ENCODE measurements around the gene ATXN7L3. TPM values are rescaled to one million over a fixed set of nuclear protein-coding genes. Genes with fewer than 3 reads are reported as not detected.

The ATXN7L3 gene, protein sequence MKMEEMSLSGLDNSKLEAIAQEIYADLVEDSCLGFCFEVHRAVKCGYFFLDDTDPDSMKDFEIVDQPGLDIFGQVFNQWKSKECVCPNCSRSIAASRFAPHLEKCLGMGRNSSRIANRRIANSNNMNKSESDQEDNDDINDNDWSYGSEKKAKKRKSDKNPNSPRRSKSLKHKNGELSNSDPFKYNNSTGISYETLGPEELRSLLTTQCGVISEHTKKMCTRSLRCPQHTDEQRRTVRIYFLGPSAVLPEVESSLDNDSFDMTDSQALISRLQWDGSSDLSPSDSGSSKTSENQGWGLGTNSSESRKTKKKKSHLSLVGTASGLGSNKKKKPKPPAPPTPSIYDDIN
- total RNA-seq (64.8 TPM), polyA plus RNA-seq (ENCODE audit: insufficient read depth, low read depth, low replicate concordance) (20.0 TPM)
- long read RNA-seq, donor 1, result 0 reads
- long read RNA-seq, donor 2, partial matches to known transcripts, result 0 of 2 reads
- long read RNA-seq, donor 2, other reads (novel, unspliced or antisense), result 0 of 2 reads
- long read RNA-seq, donor 3, result 0 reads
- long read RNA-seq, donor 4, partial matches to known transcripts, result 0 of 2 reads
- long read RNA-seq, donor 4, other reads (novel, unspliced or antisense), result 0 of 2 reads
- long read RNA-seq, donor 5, result 0 reads
- long read RNA-seq, donor 6, partial matches to known transcripts, result 6 of 7 reads
- long read RNA-seq, donor 6, other reads (novel, unspliced or antisense), result 0 of 7 reads
- long read RNA-seq, donor 7, transcript ATXN7L3-205 (13 exons, 1,341 nt), result major isoform, 7 of 29 reads
- long read RNA-seq, donor 7, partial matches to known transcripts, result 1 of 29 reads
- long read RNA-seq, donor 7, other reads (novel, unspliced or antisense), result 21 of 29 reads
- long read RNA-seq, donor 8, partial matches to known transcripts, result 0 of 1 reads
- long read RNA-seq, donor 8, other reads (novel, unspliced or antisense), result 0 of 1 reads
- long read RNA-seq, donor 9, partial matches to known transcripts, result 0 of 1 reads
- long read RNA-seq, donor 9, other reads (novel, unspliced or antisense), result 0 of 1 reads
- long read RNA-seq, donor 10, partial matches to known transcripts, result 0 of 1 reads
- long read RNA-seq, donor 10, other reads (novel, unspliced or antisense), result 0 of 1 reads

DNA sequence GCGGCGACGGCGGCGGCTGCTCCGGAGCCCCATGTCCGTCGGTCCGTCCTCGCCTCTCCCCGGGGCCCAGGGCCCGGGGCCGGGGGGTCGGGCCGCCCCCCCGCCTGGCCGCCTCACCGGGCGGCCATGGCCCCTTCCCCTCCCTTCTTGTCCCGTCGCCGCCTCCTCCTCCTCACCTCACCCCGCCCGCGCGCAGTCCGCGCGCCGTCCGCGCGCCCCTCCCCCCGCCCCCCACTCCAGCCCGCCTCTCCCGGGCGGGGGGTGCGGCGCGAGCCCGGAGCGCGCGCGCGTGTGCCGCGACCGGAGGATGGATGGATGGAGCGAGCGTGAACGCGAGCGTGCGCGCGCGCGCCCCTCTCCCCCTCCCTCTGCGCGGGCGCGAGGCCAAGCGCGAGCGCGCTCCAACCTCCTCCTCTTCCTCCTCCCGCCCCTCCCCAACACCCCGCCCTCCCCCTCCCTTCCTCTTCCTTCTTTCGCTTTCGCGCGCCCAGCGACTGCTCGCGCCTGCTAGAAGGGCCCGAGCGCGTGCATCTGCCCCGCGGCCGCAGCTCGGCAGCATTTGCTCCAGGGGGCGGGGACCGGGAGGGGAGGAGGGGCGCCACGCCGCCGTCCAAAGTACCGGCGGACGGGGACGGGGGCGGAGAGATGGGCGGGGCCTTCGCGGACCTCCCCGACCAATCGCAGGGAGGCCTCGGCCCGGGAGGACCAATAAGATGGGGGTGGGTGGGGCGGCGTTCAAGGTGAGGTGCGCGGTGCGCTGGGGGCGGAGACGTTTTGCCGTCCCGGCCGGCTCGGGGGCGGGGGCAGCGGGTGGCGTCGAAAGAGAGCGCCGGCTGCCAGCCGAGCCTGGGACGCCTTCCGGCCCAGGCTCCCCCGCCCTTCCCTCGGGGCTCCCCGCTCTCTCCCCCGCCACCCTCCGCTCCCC is at the start of gene ATXN7L3:
Gene ATXN7L3, minus strand, starts transcription at position 332 of the 925 bp plus-strand sequence. CDS start 1,814 bp downstream, outside the sequence.
- DNase-seq, result peak; percentile 99 to 100 (median 99)
- TF ChIP-seq CTCF (IDR thresholded peaks at IDR 0.05; ENCODE audit: borderline replicate concordance, extremely low read depth, insufficient read depth), result no peak
- Histone ChIP-seq H3K27ac (ENCODE audit: low read depth in 2 of 2, low read length in 2 of 2) (peak within 1 kb of the TSS; percentile 91 to 95), H3K4me3 (ENCODE audit: low read length in 3 of 3) (peak within 1 kb of the TSS; percentile 54 to 87 (median 61)), H3K9ac (ENCODE audit: low read length in 3 of 3) (peak within 1 kb of the TSS; percentile 35 to 90 (median 87)), H3K4me1 (ENCODE audit: control insufficient read depth in 2 of 3, insufficient read depth in 2 of 3, low read depth in 1 of 3, low read length in 3 of 3) (peaks cover 0 to 14% (median 12%) of the 10 kb centered on the region in 3 donors), H3K36me3 (ENCODE audit: control insufficient read depth in 2 of 3, insufficient read depth in 3 of 3, low read length in 3 of 3) (peaks cover 6 to 19% (median 6%) of the 10 kb centered on the region in 3 donors), H3K9me3 (ENCODE audit: control insufficient read depth in 2 of 3, insufficient read depth in 1 of 3, low read length in 3 of 3) (no peaks in the 10 kb centered on the region), H3K27me3 (ENCODE audit: control insufficient read depth, insufficient read depth, low read length) (no peaks in the 10 kb centered on the region)
- no peak for FAIRE-seq
- intact Hi-C loops (cut with DNase I), result no loop called here

GRCh38 chr17:44247876-44248736 is 48.4 kb upstream of the ATXN7L3 start:
- intact Hi-C loops (cut with DNase I), result no loop called here
- no peak for TF ChIP-seq CTCF (IDR thresholded peaks at IDR 0.05; ENCODE audit: borderline replicate concordance, extremely low read depth, insufficient read depth)
- H3K27me3 ChIP-seq (ENCODE audit: control insufficient read depth, insufficient read depth, low read length), result no peaks in the 10 kb centered on the region
- H3K36me3 ChIP-seq (ENCODE audit: control insufficient read depth in 2 of 3, insufficient read depth in 3 of 3, low read length in 3 of 3), result no peaks in the 10 kb centered on the region
- no peak for DNase-seq
- no peak overlapping the region for H3K9ac ChIP-seq (ENCODE audit: low read length in 3 of 3)
- H3K4me1 ChIP-seq (ENCODE audit: control insufficient read depth in 2 of 3, insufficient read depth in 2 of 3, low read depth in 1 of 3, low read length in 3 of 3), result peaks cover 0 to 13% (median 11%) of the 10 kb centered on the region in 3 donors
- no peak for FAIRE-seq
- H3K27ac ChIP-seq (ENCODE audit: low read depth in 2 of 2, low read length in 2 of 2), result no peak overlapping the region
- H3K9me3 ChIP-seq (ENCODE audit: control insufficient read depth in 2 of 3, insufficient read depth in 1 of 3, low read length in 3 of 3), result no peaks in the 10 kb centered on the region
- no peak overlapping the region for H3K4me3 ChIP-seq (ENCODE audit: low read length in 3 of 3)
